ENCODE data around the gene TSR3.

Gene TSR3

GRCh38 chr16:1309888-1310831, 41.5 kb downstream of the TSR3 start:
- DNase-seq (ENCODE audit: low read depth, low spot score) = no peak

GRCh38 chr16:1308977-1309885, 42.4 kb downstream of the TSR3 start, which contains the start of gene UBE2I:
Gene UBE2I, plus strand, starts transcription at chr16:1309636. Its CDS starts 4,395 bp downstream, at chr16:1314031.
- DNase-seq (ENCODE audit: low read depth, low spot score) = peak; percentile 82

GRCh38 chr16:1308036-1308976, 43.4 kb downstream of the TSR3 start:
- no peak for DNase-seq (ENCODE audit: low read depth, low spot score)

DNA sequence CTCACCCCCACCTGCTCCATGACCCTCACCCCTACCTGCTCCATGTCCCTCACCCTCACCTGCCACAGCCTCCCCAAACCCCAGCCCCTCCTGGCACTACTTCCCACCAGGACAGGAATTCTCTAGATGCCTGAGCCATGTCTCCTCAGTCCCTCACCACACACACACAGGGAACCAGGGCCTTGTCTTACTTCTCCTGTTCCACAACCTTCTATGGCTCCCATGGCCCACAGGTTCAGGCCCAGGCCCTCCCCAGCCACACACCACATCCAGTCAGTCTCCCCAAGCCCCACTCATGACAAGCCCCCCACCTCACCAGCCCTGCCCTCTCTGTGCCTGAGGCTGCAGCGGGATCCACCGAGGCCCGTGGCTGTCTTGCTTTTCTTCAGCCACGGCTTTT, 45.3 kb downstream of the TSR3 start:
- no peak for DNase-seq (ENCODE audit: low read depth, low spot score)

DNA sequence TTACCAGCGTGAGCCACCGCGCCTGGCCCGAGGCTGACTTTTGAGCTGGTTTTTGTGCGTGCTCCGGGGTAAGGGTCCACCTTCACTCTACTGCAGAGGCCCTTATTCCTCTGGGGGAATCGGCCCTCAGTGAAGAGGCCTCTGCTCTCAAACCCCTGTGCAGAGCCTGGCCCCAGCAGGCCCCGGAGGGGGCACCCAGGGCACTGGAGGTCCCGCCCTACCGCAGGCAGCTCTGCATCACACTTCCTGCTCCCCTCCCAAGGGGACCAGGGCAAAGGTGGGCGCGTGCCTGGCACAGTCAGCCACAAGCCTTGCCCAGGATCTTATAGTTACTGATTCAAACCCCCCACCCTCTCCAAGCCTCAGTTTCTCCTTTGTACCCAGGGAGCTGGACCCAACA, 45.9 kb downstream of the TSR3 start:
- DNase-seq (ENCODE audit: low read depth, low spot score) = no peak

DNA sequence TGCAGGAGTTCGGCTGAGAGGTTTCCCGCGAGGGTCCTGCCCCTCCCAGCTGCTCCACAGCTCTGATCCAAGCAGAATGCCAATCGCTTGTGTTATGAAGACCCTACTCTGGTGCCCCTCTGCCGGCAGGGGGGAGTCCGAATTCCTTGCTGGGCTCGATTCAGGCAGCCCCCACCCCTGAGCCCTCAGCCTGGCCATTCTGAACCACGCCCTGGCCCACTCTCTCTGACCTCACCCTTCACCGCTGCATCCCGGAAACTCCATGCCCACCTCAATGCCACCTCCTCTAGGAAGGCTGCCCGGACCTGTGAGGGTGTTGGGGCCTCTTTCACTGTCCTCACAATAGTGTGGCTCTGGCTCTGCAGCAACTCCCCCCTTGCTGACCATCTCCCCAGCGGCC, 50.1 kb downstream of the TSR3 start:
- no peak for DNase-seq (ENCODE audit: low read depth, low spot score)

- no peak for DNase-seq (ENCODE audit: low read depth, low spot score)
Observed at GRCh38 chr16:1300664-1301476, 50.8 kb downstream of the TSR3 start.

GRCh38 chr16:1299868-1300203, 51.8 kb downstream of the TSR3 start:
- no peak for DNase-seq (ENCODE audit: low read depth, low spot score)

Measured in iPS DF 19.7 (cell line).